ENCODE measurements around the gene ZYX.
"Not testable (repeated sequence)": the region's sequence is repeated elsewhere in the genome, so short reads cannot be mapped to it uniquely, and the experiment has no call there.

Gene ZYX

DNA sequence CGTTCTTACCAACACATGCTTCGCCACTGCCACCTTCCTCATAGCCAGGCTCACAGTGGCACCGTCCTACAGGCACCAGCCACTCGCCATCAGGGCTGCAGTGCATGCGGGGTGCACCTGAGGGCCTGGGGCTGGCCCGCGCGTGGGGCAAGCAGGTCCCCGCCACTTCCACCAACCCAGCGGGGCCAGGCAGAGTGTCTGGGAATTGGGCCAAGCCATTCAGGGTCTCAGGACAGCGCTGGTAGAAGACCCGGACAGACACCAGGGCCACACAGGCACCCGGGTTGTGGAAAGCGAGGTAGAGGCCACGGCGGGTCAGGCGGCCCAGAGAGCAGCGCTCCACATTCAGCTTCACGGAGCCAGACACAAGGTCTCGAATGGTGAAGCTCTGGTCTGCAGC is 18.5 kb downstream of the ZYX start:
- DNase-seq = no peak

GRCh38 chr7:143401265-143401664 is 20.1 kb downstream of the ZYX start:
- no peak for DNase-seq

GRCh38 chr7:143402233-143402632 is 21.1 kb downstream of the ZYX start:
- not testable (repeated sequence) for DNase-seq

DNA sequence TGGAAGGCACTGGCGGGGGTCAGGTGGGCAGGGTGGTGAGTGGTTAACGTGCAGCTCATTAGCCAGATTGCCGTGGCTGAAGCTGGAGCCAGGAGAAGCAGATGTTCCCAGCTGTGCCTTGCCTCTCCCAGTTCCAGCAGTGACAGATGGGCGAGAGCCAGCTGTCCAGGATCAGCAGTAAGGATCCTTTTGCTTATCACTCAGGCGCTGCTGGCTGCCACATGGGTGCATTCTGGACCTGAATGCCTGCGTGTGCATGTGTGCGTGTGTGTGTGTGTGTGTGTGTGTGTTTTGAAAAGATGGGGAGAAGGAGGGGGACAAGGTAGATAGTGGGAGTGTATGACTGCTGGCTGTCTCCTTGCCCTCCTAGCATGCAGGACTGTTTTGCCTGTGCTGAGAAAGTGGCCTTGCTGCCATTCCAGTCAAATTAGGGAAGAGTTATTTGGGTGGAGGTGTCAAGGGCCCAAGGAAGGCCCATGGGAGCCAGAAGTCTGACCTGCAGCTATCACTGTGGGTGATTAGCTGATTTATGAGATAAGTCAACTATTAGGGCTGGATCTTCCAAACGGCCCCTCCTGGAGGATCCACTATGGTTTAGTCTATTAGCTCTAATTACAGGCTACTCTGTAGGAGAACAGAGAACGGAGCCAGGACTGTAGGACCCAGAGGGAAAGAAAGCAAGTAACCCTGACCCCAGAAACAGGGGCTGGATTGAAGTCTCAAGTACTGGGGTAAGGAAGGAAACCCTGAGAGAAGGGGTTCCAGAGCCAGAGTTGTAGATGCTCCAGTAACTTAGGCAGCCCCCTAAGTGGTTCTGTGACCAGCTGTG is 24.2 kb downstream of the ZYX start:
- no peak for DNase-seq

DNA sequence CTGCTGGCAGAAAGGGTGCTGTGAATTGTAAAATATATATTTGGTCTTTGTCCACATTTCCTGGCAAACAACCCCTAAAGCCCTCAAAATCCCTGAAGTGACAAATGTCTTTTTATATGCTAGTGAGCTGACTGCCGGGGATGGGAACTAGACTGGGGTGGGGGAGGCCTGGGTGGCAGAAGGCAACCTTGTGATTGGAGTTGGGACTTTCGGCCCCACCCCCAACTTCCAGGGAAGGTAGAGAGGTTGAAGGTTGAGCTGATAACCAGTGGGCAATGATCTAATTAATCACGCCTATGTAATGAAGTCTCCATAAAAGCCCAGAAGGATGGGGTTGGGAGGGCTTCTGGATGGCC is 24.8 kb downstream of the ZYX start:
- no peak for DNase-seq

DNA sequence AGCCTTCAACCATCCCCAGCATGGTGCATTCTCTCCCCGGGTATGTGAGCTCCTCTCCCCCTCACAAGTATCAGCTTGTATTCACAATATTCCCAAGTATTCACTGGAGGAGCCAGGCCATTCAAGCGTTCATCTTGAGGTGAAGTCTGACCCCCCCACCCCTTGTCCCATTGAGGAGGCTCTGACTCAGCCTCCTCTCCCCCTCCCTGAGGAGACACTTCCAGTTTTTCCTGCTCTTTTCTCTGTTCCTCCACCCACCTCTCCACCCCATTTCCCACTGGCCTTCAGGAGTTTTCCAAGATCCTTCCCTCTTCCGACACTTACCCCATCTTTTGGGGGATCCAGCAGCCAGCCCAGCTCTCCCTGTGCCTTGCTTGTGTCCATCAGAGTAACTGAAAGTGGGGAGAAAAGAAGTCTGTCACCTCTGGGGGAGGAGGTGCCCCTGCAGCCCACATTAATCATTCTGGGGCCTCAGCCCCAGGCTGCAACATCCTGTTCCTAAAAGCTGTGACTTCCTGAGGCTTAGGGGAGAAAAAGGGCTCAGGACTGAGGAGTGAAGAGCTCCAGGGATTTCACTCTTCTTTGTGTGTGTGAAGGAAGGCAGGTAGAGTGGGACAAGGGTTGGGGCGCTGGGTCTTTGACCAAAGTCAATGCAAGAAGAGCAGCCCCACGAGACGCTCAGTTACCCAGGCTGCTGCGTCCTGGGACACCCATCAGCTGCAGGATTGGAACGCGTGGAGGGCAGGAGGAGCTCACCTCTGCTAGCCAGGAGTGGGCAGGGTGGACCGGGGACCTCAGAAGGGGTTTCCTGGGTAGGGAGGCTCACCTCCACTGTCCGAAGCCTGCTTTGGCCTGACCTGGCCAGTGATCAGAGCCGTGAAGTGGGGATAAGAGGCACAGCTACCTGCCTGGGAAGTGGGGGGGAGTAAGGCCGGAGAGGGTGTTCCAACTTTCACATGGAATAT is 26.4 kb downstream of the ZYX start:
- peak; percentile 59 for DNase-seq

- DNase-seq = no peak
These were observed 27.1 kb downstream of the ZYX start for GRCh38 chr7:143408252-143408685.

GRCh38 chr7:143408686-143409561 is 27.8 kb downstream of the ZYX start, which contains the start of gene EPHA1:
Gene EPHA1, minus strand, starts transcription at chr7:143408856. Its CDS starts 51 bp downstream, at chr7:143408805.
- DNase-seq = peak; percentile 70

DNA sequence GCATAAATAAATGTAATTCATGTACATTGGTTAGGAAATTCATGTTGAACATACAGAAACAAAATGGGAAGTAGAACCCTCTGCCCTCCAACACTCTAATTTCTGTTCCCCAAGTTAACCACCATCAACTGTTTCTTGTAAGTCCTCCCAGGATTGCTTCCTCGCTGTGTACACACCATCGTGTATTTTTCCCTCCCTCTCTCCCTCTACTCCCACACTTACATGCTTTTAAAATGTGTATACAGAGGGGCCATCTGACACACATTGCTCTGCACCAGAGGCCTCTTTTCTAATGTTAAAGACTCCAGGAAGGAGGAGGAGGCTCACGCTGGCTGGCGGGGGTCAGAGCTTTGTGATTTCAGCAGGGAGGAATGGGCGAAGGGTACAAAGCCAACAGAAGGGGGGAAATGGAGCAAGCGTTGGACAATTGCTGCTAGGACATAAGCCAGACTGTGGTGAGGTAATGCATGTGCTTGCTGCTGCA is 29.4 kb downstream of the ZYX start:
- no peak for DNase-seq

DNA sequence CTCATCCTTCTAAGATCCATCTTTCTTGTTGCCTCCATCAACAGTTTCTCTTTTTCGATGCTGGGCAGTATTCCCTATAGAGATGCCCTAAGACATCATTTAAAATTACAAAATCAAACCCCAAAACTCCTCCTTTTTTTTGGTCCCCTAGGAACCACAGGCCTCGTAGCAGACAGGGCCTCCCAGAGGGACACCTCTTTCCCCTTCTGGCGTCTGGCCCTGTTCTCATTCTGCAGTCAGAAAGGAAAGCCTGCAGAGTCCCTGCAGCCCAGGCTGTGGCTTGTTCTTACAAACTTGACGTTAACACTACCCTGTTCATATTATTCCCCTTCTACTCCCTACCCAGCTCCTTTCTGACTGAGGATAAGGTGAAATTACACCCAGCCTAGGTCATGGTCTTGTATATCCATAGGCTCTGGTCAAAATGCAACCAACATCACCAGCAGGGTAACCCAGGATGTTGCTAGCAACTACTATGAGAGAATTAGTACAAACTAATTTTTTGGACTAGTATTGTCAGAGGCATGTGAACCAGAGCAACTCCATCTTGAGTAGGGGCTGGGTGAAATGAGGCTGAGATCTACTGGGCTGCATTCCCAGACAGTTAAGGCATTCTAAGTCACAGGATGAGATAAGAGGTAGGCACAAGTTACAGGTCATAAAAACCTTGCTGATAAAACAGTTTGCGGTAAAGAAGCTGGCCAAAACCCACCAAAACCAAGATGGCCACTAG is 31.0 kb downstream of the ZYX start:
- DNase-seq = no peak

DNA sequence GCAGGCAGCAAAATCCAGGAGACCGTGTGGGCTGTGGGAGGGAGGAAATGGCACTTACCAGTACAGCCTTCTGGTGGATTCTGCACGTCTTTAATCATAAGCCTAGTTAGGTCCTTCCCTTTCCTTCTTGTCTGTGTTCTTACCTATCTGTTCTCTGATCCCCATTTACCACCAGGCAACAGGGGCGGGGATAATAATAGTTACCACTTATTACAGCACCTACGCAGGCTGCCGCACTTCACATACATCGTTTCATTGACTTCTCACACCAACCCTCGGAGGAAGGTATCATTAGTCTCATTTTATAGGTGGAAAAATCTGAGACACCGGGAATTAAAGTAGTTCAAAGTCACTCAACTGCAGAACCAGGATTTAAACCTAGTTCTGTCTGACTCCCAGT is 32.0 kb downstream of the ZYX start:
- DNase-seq = no peak

DNA sequence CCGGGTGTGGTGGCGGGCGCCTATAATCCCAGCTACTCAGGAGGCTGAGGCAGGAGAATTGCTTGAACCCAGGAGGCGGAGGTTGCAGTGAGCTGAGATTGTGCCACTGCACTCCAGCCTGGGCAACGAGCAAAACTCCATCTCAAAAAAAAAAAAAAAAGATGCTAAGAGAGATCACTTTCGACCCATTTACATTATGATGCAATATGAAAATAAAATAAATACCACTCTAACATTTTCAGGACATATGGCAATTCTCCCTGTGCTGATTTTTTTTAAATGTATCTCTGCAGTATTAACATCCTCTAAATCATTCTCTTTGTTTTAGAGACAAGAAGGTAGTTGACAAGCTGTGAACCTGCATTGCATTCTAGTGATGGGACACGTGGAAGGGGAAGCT is 34.1 kb downstream of the ZYX start:
- DNase-seq = not testable (repeated sequence)

GRCh38 chr7:143415742-143416397 is 34.7 kb downstream of the ZYX start:
- DNase-seq = no peak

DNA sequence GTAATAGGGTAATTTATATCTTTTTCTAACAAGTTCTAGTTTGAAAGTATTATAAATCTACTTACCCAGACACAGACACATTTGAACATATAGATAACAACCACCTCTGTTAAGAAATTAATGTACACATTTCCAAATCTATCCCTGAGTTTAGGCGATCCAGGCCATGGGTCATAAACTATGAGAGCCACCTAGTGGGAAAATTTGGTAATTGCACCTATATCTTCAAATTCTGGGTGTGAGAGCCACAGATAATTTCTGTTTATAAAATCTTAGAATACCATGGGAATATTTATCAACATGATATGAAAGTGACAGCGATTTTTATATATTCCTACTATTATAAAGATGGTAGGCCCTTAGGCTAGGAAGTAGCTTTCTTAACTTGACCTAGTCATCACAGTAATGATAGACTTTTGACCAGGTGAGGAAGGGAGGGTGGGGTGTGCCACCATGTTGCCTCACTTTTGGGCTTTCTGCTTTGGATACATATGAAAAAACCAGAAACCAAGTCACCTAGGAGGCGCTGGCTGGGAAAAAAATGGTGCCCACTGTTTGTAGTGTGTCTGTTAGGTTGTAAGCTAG is 35.5 kb downstream of the ZYX start:
- DNase-seq = no peak

DNA sequence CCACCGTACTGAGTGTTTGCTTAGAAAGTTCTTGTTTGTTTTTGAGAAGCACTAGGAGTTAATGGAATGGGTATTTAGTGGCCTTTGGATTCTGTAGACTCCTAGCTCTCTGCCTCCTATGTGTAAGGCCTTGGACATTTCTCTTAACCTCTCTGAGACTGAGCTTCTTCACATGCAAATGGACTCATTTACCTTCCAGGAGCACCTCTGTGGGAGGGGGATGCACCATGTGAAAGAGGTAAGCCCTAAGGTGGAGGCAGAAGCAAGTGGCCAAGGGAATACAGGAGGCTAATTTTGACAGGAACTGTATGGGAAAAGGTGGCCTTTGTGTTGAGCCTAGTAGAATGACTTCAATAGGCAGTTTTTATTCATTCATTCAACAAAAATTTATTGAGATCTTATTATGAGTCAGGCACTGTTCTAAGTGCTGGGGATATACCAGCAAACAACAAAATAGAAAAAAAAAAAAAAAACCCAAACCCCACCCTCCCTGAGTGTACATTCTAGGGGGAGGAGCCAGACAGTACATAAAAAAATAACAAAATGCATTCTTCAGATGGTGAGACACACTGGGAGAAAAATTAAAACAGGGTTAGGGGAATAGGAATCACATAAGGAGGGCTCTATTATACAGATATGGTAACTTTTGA is 36.7 kb downstream of the ZYX start:
- no peak for DNase-seq

DNA sequence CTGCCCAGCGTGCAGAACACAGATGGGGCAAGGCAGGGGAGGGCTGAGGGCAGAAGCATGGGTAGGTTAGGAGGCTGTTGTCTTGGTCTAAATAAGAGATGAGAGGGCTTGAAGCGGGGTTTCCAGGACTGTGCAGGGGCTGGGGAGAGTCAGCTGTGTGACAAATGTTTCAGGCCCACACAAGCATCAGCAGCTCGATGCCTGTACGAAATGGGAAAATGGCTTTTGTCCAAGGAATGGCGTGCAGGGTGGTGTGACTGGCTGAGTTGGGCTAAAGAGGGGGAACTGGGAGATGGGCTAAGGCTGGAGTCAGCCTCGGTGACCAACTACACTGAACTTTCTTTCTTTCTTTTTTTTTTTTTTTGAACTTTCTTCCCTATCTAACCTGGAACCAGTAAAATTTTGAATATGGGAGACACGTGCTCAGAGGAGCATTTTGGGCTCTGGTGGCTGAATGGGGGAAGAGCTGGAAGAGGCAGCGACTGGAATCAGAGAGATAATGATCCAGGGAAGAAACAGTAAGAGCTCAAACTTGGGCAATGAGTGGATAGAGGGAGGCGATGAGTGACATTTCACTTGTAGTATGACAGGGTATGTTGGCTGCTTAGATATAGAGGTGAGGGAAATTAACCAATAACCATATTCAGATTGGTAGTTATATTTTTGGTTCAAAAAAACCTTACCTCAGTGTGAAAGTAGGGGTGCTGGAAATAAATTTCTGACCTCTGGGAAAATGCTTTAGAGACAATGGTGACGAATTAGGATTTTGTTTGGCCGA is 37.7 kb downstream of the ZYX start:
- no peak for DNase-seq

DNA sequence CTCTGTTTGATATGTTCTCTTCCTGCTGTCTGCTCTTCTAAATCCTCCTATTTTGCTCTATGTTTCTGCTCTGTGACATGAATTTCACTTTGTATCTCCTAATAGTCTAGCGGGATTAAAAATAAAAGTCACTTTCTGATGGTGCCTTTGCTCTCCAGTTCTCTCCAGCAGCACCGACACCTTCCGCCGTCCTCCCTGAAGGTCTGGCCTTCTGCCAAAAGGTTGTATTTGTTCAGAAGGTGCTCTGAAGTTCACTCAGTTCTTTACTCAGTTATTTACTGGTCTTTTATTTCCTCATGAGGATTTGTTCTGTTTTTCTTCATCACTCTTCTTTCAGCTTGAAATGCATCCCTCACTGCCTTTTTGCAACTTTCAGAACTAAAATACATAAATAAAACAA is 38.7 kb downstream of the ZYX start:
- DNase-seq = no peak

- DNase-seq = not testable (repeated sequence)
These were observed 39.5 kb downstream of the ZYX start for GRCh38 chr7:143420624-143421023.

GRCh38 chr7:143422033-143422432 is 40.9 kb downstream of the ZYX start:
- DNase-seq = no peak

DNA sequence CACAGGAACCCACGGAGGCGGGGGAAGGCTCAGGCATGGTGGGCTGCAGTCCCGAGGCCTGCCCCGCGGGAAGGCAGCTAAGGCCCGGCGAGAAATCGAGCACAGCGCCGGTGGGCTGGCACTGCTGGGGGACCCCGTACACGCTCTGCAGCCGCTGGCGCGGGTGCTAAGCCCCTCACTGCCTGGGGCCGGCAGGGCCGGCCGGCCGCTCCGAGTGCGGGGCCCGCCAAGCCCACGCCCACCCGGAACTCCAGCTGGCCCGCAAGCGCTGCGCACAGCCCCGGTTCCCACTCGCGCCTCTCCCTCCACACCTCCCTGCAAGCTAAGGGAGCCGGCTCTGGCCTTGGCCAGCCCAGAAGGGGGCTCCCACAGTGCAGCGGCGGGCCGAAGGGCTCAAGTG is 43.3 kb downstream of the ZYX start:
- not testable (repeated sequence) for DNase-seq
